ENCODE results near the gene PCDHAC2.

DNA sequence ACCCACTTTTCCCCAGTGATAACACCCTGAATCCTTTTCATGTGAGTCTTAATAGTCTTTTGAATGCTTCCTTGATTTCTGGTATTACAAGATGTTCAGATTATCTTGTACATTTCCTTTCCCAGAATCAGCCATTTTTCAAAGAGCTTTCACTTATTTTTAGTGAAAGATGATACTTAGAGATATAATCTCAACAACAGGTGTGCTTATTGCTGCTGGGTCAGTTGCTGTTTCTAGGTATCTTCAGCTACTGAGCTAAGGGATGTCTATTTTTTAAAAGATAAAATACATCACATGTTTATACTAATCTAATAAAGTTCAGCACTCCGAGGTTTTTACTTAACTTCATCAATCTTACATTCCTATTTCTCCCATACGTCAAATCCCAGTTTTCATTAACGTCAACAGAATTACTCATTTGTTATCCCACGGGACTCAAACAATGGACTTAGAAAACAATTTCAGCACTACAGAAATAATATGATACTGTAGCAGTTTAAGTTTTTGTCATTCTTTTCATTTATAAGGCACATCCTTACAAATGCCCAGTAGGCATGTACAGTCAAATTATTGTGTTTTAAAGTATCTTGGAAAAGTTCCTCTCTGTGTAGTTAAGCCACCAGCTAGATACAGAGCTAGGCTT, 31.2 kb upstream of the PCDHAC2 start:
- TF ChIP-seq, protein P1, sequence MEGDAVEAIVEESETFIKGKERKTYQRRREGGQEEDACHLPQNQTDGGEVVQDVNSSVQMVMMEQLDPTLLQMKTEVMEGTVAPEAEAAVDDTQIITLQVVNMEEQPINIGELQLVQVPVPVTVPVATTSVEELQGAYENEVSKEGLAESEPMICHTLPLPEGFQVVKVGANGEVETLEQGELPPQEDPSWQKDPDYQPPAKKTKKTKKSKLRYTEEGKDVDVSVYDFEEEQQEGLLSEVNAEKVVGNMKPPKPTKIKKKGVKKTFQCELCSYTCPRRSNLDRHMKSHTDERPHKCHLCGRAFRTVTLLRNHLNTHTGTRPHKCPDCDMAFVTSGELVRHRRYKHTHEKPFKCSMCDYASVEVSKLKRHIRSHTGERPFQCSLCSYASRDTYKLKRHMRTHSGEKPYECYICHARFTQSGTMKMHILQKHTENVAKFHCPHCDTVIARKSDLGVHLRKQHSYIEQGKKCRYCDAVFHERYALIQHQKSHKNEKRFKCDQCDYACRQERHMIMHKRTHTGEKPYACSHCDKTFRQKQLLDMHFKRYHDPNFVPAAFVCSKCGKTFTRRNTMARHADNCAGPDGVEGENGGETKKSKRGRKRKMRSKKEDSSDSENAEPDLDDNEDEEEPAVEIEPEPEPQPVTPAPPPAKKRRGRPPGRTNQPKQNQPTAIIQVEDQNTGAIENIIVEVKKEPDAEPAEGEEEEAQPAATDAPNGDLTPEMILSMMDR (IDR thresholded peaks at IDR 0.05; ENCODE audit: insufficient read depth, low read length, poor library complexity, severe bottlenecking): no peak
- TF ChIP-seq EZH2phosphoT487 (conservative IDR thresholded peaks at IDR 0.05; ENCODE audit: low read length): no peak

Data from SU-DHL-6 (cell line).